Choroid plexus epithelial cell (primary cell): ENCODE measurements around the gene NUP85.

Source experiments
- DNase-seq: peaks from one replicate; pipeline ENCODE4 v3.0.0-alpha.2; 2010; ENCODE audit warnings: low read depth
- H3K4me3 ChIP-seq: 2 replicates; pipeline ENCODE4 v1.5.1; 2011; ENCODE audit warnings: low read depth, mild to moderate bottlenecking, control low read depth, low read length, moderate library complexity
- CTCF ChIP-seq: conservative IDR thresholded peaks from 2 replicates; pipeline ENCODE4 v1.5.1; 2011; ENCODE audit warnings: low read depth, mild to moderate bottlenecking, control low read depth, inconsistent platforms, low read length, moderate library complexity

The NUP85 gene

GRCh38 chr17:75241143-75241430 lies 35.6 kb downstream of the NUP85 start:
- no peak for TF ChIP-seq CTCF
- H3K4me3 ChIP-seq, result no peak overlapping the region
- DNase-seq, result no peak

GRCh38 chr17:75241502-75241901 lies 36.0 kb downstream of the NUP85 start:
- no peak for DNase-seq
- TF ChIP-seq CTCF, result no peak
- H3K4me3 ChIP-seq, result no peak overlapping the region

- DNase-seq, result no peak
- H3K4me3 ChIP-seq, result no peak overlapping the region
- no peak for TF ChIP-seq CTCF
These were observed 36.5 kb downstream of the NUP85 start for GRCh38 chr17:75241996-75242460.

- H3K4me3 ChIP-seq, result no peak overlapping the region
- no peak for DNase-seq
- TF ChIP-seq CTCF, result no peak
These were observed 37.1 kb downstream of the NUP85 start for GRCh38 chr17:75242461-75243042.

- no peak for DNase-seq
- no peak overlapping the region for H3K4me3 ChIP-seq
- TF ChIP-seq CTCF, result no peak
These were observed 38.8 kb downstream of the NUP85 start for GRCh38 chr17:75244133-75244866.

- DNase-seq, result no peak
- no peak for TF ChIP-seq CTCF
- H3K4me3 ChIP-seq, result no peak overlapping the region
These were observed 39.5 kb downstream of the NUP85 start for GRCh38 chr17:75245011-75245410.

GRCh38 chr17:75246404-75246803 lies 40.9 kb downstream of the NUP85 start:
- no peak for TF ChIP-seq CTCF
- no peak for DNase-seq
- no peak overlapping the region for H3K4me3 ChIP-seq
